NCI-H2029 (cell line): Measurements from ENCODE around the gene PRORP.
"Not testable (repeated sequence)": the region's sequence is repeated elsewhere in the genome, so short reads cannot be mapped to it uniquely, and the experiment has no call there.

Experiments
- DNase-seq: peaks from one replicate; lab custom pipeline; 2025; lab: John Stamatoyannopoulos, UW

PRORP gene

DNA sequence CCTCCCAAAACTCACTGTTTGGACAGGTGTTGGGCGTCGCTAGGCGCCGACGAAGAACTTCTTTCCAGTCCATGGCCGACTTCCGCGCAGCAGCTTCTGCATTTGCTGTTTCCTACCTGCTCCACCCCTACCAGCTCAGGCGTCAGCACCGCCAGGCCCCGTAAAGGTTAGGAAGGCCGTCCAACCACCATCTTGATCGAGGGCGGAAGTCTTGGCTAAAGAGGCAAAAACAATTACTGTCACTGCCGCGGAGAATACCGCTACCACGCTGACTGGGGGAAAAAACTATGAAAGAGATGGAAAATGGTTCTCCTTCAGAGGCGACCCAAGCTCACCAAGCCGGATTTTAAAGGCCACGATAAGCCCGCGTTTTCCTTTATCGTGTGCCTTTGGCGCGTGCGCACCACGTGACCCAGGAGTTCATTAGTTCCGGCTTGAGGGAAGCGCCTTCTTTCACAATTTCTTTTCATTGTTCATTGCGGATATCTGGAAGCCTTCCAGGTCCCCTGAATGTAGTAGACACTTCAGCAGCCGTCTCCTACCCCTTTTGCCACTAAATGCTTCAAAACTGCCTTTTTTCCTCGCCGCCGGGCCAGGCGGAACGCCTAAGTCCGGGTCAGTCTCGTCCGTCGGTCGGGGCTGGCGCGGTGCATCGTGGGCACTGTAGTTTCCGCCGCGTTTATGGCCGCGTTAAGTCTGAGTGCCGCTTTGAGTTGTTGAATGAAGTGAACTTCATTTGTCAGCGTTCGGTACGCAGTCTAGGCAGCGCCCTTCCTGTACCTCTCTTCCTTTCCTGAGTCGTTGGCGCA lies at the start of gene PRORP, which contains the start of gene PPP2R3C:
Gene PRORP (plus strand): TSS at position 666 of the 809 bp plus-strand sequence. CDS start 694 bp downstream, outside the sequence.
Gene PPP2R3C (minus strand): TSS at position 104 of the 809 bp plus-strand sequence. CDS start 31 bp downstream, at position 73.
- peak; percentile 100 for DNase-seq

DNA sequence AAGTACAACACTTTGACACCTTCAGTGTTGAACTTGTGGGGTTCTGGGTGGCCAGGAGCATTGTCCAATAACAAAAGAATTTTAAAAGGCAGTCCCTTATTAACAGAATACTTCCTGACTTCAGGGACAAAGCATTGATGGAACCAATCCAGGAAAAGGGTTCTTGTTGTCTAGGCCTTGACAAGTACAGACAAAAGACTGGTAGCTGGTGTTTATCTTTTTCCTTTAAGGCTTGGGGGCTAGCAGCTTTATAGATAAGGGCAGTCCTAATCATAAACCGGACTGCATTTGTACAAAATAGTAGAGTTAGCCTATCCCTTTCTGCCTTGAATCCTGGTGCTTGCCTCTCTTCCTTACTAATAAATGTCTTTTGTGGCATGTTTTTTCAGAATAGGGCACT lies 48.9 kb upstream of the PRORP start:
- DNase-seq, result peak; percentile 20

DNA sequence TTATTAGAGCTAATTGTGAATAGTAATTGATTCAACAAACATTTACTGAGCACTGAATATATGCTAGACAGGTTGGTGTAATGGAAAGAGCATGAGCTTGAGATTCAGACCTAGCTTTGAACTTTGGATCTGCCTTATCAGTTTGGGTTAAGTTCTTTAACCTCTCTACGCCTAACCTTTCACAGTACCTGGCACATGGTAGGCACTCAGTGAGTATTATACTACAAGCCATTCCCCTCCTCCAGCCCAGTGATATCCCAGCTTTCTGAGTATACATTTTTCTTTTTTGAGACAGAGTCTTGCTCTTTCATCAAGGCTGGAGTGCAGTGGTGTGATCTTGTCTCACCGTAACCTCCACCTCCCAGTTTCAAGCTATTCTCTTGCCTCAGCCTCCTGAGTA lies 44.3 kb upstream of the PRORP start:
- DNase-seq, result no peak

DNA sequence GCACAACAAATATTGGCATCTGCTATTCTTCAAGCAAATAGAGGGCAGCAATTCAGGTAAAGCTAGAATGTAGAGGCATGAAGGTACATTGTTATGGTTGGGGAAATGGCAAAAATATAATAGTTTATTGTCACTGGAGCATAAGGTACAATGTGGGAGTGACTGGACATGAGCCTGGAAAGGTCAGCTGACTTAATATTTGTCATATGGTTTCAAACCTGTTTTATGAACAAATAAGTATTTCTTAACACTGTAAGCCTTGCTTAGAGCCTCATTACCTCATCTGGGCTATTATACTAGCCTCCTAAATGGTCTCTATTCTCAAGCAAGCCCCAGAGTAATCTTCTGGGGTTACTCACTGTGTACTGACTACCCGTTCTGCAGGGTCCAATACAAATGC lies 42.6 kb upstream of the PRORP start:
- DNase-seq, result no peak

DNA sequence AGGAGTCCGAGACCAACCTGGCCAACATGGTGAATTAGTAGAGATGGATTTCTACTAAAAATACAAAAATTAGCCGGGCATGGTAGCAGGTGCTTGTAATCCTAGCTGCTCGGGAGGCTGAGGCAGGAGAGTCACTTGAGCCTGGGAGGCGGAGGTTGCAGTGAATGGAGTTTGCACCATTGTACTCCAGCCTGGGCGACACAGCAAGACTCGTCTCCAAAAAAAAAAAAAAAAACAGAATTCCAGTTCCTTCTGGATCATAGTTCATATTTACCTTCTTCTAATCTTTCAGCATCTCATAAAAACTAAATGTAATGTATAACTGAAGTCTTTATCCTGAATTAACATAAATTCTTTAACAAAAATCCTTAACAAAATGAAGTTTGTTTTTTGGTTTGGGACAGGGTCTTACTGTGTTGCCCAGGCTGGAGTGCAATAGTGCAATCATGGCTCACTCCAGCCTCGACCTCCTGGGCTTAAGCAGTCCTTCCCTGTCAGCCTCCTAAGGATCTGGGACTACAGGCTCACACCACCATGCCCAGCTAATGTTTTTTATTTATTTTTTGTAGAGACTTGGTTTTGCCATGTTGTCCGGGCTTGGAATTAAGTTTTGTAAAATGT lies 38.7 kb upstream of the PRORP start:
- DNase-seq, result no peak

DNA sequence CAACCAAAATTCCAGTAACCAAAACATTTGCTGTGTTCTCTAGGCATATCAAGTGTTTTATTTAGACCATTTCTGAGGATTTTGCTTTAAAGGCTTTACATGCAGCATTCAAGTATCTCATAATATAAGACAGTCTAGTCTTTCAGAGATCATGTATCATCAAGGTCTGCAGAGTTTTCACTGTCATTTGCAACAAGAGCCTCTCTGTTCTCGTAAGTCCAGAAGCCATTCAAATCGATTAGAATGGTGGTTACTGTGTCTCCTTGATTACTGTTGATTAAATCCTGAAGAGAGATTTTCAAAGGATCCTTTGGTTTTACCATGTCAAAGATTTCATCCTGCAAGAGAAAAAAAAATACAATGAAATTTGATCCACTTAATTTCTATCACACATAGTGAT lies 36.9 kb upstream of the PRORP start:
- DNase-seq, result no peak

DNA sequence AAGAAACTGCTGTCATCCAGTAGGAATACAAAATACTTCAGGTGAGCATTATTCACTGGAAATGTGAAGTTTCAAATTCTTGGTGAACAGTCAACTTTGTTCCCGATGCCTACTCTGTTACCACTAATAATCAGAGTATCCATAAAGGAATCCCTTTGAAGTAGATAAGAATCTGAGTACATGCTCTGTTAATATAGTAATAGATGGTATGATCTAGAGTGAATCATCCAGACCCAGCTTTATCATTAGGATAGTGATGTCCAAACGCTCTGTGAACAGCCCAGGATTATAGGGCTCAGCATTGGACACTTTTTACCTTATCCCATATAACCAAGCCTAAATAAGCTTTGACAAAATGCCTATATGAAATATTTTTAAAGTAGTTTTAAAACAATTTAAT lies 33.8 kb upstream of the PRORP start:
- no peak for DNase-seq

DNA sequence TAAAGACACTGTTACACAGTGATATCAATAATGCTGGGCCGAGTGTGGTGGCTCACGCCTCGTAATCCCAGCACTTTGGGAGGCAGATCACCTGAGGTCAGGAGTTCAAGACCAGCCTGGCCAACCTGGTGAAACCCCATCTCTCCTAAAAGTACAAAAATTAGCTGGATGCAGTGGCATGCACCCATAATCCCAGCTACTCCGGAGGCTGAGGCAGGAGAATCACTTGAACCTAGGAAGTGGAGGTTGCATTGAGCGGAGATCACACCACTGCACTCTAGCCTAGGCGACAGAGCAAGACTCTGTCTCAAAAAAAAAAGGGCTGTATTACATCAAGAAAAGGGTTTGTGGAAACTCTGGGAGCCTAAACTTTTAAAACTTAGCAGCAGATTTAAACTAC lies 27.7 kb upstream of the PRORP start:
- DNase-seq, result not testable (repeated sequence)

DNA sequence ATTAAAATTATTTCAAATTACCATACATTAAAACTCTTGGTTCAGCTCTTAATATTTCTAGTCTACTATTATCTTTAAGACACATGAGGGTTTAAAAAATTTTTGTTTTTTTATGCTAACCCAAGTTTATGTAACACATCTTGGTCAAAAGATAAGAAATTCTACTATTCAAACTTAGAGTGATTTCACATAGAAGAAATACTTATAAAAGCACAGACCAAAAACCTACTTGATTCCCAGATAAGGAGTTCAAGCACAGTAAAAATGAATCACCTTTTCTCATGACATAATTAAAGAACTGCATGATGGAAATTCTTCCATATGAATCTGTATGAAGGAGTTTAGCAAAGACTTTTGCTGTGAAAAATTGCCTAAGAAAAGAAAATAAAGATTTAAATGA lies 14.5 kb upstream of the PRORP start:
- DNase-seq, result no peak

DNA sequence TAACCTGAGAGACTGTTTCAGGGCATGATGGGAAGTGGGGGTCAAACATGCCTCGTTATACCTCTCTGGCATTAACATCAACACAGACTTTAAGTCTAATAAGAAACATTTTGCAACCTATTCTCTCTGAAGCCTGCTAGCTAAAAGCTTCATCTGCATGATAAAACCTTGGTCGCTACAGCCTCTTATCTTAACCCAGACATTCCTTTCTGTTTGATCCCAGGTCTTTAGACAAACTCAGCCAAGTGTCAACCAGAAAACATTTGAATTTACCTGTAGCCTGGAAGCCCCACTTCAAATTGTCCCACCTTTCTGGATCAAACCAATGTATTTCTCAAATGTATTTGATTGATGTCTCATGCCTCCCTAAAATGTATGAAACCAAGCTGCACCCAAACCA lies 9.7 kb upstream of the PRORP start:
- no peak for DNase-seq

DNA sequence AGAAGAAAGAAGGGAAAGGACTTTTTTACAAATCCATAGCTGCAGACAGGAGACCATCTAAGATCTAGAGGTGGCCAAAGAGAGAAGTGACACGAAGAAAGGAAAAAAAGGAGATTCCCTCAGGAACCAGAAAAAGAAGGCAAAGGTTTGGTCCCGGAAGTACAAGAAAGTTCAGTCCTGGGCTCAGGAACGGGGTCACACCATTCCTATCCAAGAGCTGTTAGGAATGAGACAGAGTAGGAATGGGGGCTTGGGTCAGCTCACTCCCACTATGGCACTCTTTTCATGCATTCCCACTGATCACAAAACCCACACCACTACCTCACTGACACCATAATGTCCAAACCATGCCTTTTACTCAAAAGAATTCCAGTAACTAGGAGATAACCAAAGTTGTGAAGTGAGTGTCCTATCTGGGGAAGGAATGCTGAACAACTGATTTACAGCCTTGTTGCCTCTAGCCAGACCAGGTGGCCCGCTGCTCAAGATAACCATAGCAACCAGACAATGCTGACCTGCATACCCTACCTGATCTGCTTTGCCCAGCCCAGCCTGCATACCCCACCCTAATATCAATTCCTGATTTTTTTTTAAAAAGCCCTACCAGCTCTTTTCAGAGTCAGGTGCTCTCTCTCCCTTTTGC lies 8.9 kb upstream of the PRORP start:
- no peak for DNase-seq

DNA sequence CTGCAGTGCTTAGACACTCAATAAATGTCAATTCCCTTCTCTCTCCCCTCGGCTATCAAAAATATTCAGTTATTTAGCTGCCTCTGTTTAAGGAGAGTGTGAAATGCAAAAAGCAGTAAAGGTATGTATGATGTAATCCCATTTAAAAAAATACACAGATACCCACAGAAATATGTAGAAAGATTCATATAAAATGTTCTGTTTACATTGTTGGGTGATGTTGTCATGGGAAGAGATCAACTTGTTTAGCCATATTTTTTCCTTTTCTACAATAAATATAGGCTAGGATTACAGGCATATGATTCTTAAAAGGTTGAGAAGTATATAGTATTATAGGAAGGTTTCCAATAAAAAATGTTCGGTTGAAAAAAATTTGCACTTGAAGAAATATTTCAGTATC lies 8.3 kb upstream of the PRORP start:
- DNase-seq, result no peak

DNA sequence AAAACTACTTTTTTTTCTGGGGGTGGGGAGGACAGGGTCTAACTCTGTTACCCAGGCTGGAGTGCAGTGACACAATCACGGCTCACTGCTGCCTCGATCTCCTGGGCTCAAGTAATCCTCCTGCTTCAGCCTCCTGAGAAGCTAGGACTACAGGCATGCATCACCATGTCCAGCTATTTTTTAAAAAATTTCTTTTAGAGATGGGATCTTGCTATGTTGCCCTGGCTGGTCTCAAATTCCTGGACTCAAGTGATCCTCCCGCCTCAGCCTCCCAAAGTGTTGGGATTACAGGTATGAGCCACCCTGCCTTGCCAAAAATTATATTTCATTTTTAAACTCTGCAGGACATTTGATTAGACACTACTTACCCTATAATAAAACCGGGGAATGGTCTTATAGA lies 6.1 kb upstream of the PRORP start:
- no peak for DNase-seq

DNA sequence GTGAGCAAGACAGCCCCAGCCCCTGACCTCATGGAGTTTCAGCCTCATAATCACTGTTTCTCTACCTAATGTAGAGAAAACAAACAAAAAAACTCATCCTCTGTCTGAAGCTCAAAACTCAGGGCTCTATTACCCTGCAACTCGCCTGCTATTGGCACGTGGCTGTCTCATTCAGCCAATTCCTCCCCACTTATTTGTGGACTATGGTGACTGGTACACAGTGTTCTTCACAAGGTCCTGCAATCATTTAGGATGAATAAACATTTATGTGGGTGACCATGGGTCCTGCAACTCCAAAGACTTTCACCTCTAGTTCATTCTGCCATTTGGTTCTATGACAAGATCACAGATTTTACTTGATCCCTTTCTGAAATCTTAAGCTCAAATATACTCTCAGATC lies 5.2 kb upstream of the PRORP start:
- no peak for DNase-seq

DNA sequence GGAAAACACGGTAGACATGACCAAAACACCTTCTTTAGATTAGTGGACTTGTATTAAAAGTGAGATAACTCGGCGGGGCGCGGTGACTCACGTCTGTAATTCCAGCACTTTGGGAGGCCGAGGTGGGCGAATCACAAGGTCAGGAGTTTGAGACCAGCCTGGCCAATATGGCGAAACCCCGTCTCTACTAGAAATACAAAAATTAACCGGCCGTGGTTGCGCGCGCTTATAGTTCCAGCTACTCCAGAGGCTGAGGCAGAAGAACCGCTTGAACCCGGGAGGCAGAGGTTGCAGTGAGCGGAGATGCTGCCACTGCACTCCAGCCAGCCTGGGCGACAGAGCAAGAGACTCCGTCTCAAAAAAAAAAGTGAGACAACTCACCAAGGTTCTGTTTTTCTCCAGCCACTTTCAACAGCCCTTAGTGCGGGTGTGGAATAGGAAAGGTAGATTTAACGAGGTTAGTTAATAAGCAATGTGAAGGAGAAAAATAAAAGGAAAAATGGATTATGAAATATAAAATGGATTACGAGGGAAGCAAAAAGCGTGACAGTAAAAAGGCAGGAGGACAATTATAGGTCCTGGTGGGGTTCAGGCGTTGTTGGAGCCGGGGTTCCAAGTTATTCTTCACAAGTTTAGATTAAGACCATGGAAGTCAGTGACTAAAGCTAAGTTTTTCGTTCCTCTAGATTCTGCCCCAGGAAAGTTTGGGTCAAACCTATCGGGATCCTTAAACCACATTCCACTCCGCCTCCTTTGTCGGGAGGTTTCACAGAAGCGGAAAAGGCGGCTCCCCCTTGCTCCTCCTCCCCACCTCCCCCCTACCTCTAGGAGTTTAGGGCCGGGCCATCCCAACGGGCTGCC lies 1.1 kb upstream of the PRORP start:
- no peak for DNase-seq

DNA sequence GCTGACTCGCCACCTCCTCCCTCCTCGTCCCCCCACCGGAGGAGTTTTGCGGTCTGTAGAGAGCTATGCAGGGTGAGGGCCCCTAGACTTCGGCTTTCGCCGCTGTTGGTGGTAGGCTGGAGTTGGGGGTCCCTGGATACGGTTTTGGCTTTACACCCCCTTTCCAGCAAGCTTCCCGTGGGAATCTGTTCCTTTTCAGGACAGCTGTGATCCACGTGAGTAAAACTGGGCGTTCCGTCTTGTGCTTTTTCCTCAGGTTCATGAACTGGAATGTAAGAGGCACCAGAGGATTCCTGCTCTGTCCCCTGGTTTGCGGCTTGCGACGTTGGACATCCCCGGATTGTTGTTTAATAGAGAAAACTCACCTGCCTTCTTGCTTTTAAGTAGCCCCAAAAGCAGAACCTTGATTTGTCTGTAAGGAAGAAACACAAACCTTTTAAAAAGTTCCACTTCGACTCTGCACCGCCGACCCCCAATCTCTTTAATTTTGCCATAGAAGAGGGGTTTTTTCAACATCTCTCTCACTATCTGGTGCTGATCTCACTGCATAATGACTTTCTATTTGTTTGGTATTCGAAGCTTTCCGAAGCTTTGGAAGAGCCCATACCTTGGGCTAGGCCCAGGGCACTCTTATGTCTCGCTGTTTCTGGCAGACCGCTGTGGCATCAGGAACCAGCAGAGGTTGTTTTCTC lies 490 bp downstream of the PRORP start:
- DNase-seq, result peak; percentile 91

DNA sequence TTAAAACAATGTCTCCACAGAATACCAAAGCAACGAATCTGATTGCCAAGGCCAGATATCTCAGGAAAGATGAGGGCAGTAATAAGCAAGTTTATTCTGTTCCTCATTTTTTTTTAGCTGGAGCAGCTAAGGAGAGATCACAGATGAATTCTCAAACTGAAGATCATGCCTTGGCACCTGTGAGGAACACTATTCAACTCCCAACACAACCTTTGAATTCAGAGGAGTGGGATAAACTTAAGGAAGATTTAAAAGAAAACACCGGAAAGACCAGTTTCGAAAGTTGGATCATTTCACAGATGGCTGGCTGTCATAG lies 994 bp downstream of the PRORP start:
- no peak for DNase-seq

DNA sequence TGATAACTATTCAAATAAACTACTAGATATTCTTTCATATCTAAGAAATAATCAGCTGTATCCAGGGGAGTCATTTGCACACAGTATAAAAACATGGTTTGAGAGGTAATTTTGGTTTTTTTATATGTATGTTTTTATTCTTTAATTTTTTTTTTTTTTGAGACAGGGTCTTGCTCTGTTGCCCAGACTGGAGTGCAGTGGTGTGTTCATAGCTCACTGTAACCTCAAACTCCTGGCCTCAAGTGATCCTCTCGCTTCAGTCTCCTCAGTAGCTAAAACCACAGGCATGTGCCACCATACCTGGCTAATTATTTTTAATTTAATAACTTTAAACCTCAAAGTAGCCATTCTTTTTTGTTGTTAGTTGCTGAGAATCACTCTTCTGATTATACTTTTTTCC lies 1.8 kb downstream of the PRORP start:
- DNase-seq, result no peak

DNA sequence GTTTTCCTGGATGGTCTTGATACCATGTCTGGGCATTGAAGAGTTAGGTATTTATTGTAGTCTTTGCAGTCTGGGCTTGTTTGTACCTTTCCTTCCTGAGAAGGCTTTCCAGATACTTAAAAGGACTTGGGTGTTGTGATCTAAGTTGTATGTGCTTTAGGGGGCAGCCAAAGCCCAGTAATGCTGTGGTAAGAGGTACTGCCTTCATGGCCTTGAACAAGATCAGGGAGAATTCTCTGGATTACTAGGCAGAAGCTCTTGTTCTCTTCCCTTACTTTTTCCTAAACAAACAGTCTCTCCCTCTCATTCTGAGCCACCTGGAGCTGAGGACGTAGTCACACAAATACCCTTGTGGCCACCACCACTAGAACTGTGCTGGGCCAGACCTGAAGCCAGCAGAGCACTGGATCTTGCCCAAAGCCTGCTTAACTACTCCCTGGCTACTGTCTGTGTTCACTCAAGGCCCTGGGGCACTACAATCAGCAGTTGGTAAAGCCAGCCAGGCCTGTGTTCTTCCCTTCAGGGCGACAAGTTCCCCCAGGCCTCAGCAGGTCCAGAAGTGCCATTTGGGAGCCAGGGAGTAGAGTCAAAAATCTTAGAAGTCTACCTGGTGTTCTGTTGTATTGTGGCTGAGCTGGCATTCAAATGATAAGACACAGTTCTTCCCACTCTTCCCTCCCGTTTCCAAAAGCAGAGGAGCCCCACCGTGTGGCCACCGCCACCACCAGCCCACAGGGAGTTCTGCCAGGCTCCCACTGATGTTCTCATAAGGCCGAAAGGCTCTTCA lies 11.4 kb downstream of the PRORP start:
- DNase-seq, result no peak

DNA sequence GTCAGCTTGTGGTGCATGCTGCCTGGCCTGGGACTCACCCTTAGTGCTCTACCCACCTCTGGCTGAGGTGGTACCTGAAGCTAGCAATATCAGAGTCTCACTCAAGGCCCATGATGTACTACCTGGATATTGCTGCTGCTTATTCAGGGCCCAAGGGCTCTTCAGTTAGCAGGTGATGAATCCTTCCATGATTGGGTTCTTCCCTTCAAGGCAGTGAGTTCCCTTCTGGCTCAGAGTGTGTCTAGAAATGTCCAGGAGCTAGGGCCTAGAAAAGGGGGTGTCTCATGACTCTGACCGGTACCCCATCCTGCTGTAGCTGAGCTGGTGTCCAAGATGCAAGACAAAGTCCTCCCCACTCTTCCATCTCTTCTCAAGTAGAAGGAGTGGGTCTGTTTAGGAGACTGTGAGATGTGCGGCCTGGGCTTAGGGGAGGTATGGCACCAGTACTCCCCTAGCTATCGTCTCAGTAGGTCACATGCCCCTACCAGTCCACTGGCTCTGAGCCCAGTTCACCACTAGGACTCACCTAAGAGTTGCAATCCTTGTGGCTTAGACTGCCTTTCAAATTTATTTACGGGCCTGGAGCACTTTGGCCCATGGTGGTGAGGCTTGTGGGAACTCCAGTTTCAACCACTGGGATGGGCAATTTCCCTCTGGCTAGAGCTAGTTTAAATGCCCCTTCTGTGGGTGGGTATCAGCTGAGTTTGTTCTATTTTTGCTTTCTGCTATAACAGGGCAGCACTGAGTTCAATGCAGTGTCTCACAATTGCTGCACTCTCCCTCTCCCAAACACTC lies 12.2 kb downstream of the PRORP start:
- DNase-seq, result peak; percentile 27
